ENCODE data around the gene HSD3B2.

DNA sequence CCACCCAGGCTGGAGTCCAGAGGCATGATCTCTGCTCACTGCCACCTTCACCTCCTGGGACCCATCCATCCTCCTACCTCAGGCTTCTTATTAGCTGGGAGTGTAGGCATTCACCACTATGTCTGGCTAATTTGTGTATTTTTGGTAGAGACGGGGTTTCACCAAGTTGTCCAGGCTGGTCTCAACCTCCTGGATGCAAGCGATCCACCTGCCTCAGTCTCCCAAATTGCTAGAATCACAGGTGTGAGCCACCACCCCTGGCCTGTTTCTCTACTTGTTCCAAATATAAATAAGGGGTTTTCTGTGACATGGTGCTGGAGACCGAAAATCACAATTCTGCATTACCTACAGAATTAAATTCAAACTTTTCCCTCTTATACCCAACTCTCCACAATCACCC is 55.4 kb downstream of the HSD3B2 start:
- TF ChIP-seq POLR2A (IDR thresholded peaks at IDR 0.05) (no peak), EP300 (IDR thresholded peaks at IDR 0.05) (no peak)
- TF ChIP-seq, protein P1, sequence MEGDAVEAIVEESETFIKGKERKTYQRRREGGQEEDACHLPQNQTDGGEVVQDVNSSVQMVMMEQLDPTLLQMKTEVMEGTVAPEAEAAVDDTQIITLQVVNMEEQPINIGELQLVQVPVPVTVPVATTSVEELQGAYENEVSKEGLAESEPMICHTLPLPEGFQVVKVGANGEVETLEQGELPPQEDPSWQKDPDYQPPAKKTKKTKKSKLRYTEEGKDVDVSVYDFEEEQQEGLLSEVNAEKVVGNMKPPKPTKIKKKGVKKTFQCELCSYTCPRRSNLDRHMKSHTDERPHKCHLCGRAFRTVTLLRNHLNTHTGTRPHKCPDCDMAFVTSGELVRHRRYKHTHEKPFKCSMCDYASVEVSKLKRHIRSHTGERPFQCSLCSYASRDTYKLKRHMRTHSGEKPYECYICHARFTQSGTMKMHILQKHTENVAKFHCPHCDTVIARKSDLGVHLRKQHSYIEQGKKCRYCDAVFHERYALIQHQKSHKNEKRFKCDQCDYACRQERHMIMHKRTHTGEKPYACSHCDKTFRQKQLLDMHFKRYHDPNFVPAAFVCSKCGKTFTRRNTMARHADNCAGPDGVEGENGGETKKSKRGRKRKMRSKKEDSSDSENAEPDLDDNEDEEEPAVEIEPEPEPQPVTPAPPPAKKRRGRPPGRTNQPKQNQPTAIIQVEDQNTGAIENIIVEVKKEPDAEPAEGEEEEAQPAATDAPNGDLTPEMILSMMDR (IDR thresholded peaks at IDR 0.05): no peak
